Astrocyte of the spinal cord (primary cell): ENCODE measurements around the gene RLF.

ENCODE experiments used
- DNase-seq: peaks from one replicate; pipeline ENCODE4 v3.0.0; 2011; ENCODE audit warnings: low read depth, low spot score
- H3K4me3 ChIP-seq: 2 replicates; pipeline ENCODE4 v1.5.1; 2011; ENCODE audit warnings: low read depth, mild to moderate bottlenecking, low read length, moderate library complexity
- in situ Hi-C: cut with HindIII; loops from 2 replicates; pipeline ENCODE4 v1.10.0; 2017; ENCODE audit warnings: low sequenced_read_pairs
- TF ChIP-seq, protein P1 (sequence below): IDR thresholded peaks from 2 replicates; pipeline ENCODE4 v1.5.1; 2012; ENCODE audit warnings: low read depth, mild to moderate bottlenecking, low read length, inconsistent platforms

The RLF gene

DNA sequence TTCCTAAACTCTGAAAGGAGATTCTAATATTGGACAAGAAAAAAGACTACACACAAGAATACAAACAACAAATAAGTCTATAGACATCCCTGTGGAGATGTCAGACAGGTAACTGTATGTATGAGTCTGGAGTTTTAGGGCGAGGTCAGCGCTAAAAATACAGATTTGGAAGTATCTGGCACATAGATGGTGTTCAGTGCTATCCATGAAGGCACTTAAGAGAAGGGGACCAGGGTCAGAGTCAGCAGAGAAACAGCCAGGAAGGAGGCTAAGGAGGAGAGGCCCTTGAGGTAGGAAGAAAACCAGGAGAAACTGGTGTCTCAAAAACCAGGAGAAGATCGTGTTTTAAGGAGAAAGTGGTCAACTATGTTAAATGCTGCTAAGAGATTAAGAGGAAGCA is 114.9 kb downstream of the RLF start:
- no peak for DNase-seq
- TF ChIP-seq, protein P1, sequence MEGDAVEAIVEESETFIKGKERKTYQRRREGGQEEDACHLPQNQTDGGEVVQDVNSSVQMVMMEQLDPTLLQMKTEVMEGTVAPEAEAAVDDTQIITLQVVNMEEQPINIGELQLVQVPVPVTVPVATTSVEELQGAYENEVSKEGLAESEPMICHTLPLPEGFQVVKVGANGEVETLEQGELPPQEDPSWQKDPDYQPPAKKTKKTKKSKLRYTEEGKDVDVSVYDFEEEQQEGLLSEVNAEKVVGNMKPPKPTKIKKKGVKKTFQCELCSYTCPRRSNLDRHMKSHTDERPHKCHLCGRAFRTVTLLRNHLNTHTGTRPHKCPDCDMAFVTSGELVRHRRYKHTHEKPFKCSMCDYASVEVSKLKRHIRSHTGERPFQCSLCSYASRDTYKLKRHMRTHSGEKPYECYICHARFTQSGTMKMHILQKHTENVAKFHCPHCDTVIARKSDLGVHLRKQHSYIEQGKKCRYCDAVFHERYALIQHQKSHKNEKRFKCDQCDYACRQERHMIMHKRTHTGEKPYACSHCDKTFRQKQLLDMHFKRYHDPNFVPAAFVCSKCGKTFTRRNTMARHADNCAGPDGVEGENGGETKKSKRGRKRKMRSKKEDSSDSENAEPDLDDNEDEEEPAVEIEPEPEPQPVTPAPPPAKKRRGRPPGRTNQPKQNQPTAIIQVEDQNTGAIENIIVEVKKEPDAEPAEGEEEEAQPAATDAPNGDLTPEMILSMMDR: no peak
- in situ Hi-C loops: no loop called here
- H3K4me3 ChIP-seq: no peak overlapping the region

DNA sequence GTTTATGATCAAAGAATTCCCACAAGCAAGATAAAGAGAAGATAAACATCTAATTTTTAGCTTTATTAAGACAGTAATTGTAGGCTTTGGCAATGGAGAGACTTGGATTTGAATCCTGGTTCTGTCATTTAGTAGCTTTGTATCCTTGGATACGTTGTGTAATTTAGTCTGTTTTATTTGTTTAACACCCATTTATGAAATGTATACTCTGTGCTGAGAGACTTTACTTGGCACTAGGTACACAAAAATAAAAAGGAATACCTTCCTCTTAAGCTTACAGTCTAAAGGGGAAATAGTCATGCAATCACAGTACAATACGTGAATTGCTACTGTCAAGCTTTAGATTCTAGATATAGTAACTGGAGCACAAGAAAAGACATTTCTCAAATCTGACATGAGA is 120.7 kb downstream of the RLF start:
- TF ChIP-seq, protein P1: no peak
- in situ Hi-C loops: no loop called here

More for the DNA sequence above, 120.7 kb downstream of the RLF start:
- DNase-seq: no peak
- no peak overlapping the region for H3K4me3 ChIP-seq
